GM06990 (cell line): Measurements from ENCODE around the gene SCN8A.

Experiments
- DNase-seq: peaks from one replicate; pipeline ENCODE4 v3.0.0-alpha.2; 2011; ENCODE audit not compliant: insufficient read length; ENCODE audit errors: extremely low read depth
- H3K27me3 ChIP-seq: replicated peaks from 2 replicates; pipeline ENCODE4 v1.6.0; 2011; ENCODE audit warnings: low read length; ENCODE audit not compliant: control insufficient read depth, insufficient read depth
- H3K36me3 ChIP-seq: 2 replicates; pipeline ENCODE4 v1.5.1; 2011; ENCODE audit warnings: low read length; ENCODE audit not compliant: control insufficient read depth, insufficient read depth
- H3K4me3 ChIP-seq: replicated peaks from 2 replicates; pipeline ENCODE4 v1.5.1; 2011; ENCODE audit warnings: low read depth, mild to moderate bottlenecking, control low read depth, low read length
- TF ChIP-seq, protein P1 (sequence below): IDR thresholded peaks from 2 replicates; pipeline ENCODE4 v1.5.1; 2011; ENCODE audit warnings: low read length, control low read depth, mild to moderate bottlenecking, inconsistent platforms; ENCODE audit not compliant: insufficient read depth, poor library complexity, severe bottlenecking

The SCN8A gene

DNA sequence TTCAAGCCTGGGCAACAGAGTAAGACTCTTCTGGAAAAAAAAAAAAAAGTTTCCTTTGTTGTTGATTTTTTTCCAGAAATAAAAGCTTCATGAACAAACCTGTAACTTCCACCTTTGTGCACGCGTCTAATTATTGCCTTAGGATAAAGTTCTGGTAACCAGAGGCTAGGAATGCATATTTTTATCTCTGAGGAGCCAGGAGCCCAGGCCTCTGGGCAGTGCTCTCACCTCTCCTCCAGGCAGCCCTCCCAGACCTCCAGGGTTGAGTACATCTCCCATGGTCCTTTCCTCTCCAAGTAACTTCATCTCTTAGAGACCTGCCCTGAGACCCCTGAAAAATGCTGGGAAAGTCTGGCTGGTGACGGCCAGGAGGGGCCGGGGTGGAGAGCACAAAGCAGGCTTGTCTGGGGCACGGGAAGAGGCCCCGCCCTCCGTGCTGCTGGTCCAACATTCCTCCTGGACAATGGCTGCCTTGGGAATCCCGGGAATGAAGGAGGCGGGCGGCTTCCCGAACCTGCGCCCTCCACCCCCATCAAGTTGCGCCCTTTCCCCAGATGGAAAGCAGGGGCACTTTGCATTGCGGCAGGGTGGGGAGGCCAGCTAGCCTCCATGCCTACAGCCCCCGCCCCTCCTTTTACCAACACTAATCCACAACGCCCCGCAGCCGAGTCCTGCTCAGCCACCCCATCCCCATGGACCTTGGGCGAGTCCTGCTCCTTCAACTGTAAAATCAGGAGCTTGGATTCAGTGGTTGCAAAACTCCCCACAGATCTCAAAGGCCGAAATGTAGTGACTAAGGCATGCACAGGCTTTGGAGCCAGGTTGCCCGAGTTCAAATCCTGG lies 264.8 kb downstream of the SCN8A start:
- H3K27me3 ChIP-seq = no peaks in the 10 kb centered on the region; the same call in 1 of the 2 replicates
- no peaks in the 10 kb centered on the region for H3K36me3 ChIP-seq
- TF ChIP-seq, protein P1, sequence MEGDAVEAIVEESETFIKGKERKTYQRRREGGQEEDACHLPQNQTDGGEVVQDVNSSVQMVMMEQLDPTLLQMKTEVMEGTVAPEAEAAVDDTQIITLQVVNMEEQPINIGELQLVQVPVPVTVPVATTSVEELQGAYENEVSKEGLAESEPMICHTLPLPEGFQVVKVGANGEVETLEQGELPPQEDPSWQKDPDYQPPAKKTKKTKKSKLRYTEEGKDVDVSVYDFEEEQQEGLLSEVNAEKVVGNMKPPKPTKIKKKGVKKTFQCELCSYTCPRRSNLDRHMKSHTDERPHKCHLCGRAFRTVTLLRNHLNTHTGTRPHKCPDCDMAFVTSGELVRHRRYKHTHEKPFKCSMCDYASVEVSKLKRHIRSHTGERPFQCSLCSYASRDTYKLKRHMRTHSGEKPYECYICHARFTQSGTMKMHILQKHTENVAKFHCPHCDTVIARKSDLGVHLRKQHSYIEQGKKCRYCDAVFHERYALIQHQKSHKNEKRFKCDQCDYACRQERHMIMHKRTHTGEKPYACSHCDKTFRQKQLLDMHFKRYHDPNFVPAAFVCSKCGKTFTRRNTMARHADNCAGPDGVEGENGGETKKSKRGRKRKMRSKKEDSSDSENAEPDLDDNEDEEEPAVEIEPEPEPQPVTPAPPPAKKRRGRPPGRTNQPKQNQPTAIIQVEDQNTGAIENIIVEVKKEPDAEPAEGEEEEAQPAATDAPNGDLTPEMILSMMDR = no peak
- DNase-seq = no peak
- H3K4me3 ChIP-seq = no peak overlapping the region

DNA sequence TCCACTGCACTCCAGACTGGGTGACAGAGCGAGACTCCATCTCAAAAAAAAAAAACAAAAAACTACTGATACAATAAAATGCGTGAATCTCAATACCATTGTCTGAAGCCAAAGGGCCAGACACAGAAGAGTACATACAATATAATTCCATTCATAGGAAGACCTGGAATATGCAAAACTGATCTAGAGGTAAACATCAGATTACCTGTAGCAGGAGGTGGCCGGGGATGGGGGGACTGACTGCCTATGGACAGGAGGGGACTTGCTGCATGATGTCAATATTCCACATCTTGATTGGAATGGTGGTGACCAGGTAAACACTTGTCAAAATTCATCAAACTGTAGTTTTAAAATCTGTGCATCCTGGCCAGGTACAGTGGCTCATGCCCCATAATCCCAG lies 270.0 kb downstream of the SCN8A start:
- H3K36me3 ChIP-seq = no peaks in the 10 kb centered on the region
- DNase-seq = no peak
- peaks cover 5% of the 10 kb centered on the region; the same call in 1 of the 2 replicates for H3K27me3 ChIP-seq
- H3K4me3 ChIP-seq = no peak overlapping the region
- TF ChIP-seq, protein P1 = no peak
